ENCODE results near the gene TUFT1. TPM values are rescaled to one million over a fixed set of nuclear protein-coding genes. Genes with fewer than 3 reads are reported as not detected.
A peak's percentile ranks its signal among the peaks of the same experiment; 100 is the strongest.

TUFT1 gene
- total and polyA plus RNA-seq, 7 donors, result 8.0 to 18.0 (median 12.1) TPM

- no peak for DNase-seq
- no peak for TF ChIP-seq POLR2A (IDR thresholded peaks at IDR 0.05)
- TF ChIP-seq CTCF (IDR thresholded peaks at IDR 0.05), result no peak
- no peak for TF ChIP-seq EP300 (IDR thresholded peaks at IDR 0.05)
- no peak for TF ChIP-seq POLR2AphosphoS5 (IDR thresholded peaks at IDR 0.05)
- H3K36me3 ChIP-seq, result no peaks in the 10 kb centered on the region
- no peak overlapping the region for H3K27ac ChIP-seq
- intact Hi-C loops (cut with DNase I), result no loop called here
- no peaks in the 10 kb centered on the region for H3K27me3 ChIP-seq
- WGBS, 2 donors, result 77% methylated on average over 2 of the region's 2 CpGs
- H3K4me3 ChIP-seq, result no peak overlapping the region
- H3K9me3 ChIP-seq, result no peaks in the 10 kb centered on the region
- H3K4me1 ChIP-seq, result peaks cover 0 to 9% (median 5%) of the 10 kb centered on the region in 4 donors
These were observed 64.2 kb downstream of the TUFT1 start for GRCh38 chr1:151604291-151604690.

- DNase-seq, result no peak
- no peaks in the 10 kb centered on the region for H3K36me3 ChIP-seq
- H3K4me1 ChIP-seq, result peaks cover 0 to 16% (median 10%) of the 10 kb centered on the region in 4 donors
- no peak overlapping the region for H3K27ac ChIP-seq
- H3K9me3 ChIP-seq, result no peaks in the 10 kb centered on the region
- H3K27me3 ChIP-seq, result no peaks in the 10 kb centered on the region
- TF ChIP-seq POLR2AphosphoS5 (IDR thresholded peaks at IDR 0.05) (no peak), EP300 (IDR thresholded peaks at IDR 0.05) (no peak), CTCF (IDR thresholded peaks at IDR 0.05) (no peak), POLR2A (IDR thresholded peaks at IDR 0.05) (no peak)
- H3K4me3 ChIP-seq, result no peak overlapping the region
- intact Hi-C loops (cut with DNase I), result no loop called here
These were observed 66.3 kb downstream of the TUFT1 start for GRCh38 chr1:151606384-151606783.

- TF ChIP-seq EP300 (IDR thresholded peaks at IDR 0.05) (no peak), POLR2AphosphoS5 (IDR thresholded peaks at IDR 0.05) (no peak), CTCF (IDR thresholded peaks at IDR 0.05) (no peak), POLR2A (IDR thresholded peaks at IDR 0.05) (no peak)
- no peak for DNase-seq
- intact Hi-C loops (cut with DNase I), result no loop called here
- 68 to 87% methylated on average over 3 of the region's 3 CpGs for WGBS, 2 donors
- H3K4me1 ChIP-seq, result peaks cover 0 to 20% (median 12%) of the 10 kb centered on the region in 4 donors
- no peak overlapping the region for H3K4me3 ChIP-seq
- H3K27me3 ChIP-seq, result no peaks in the 10 kb centered on the region
- H3K27ac ChIP-seq, result no peak overlapping the region
- no peaks in the 10 kb centered on the region for H3K9me3 ChIP-seq
- no peaks in the 10 kb centered on the region for H3K36me3 ChIP-seq
These were observed 66.7 kb downstream of the TUFT1 start for GRCh38 chr1:151606857-151607256.

- no peak for DNase-seq
- TF ChIP-seq CTCF (IDR thresholded peaks at IDR 0.05) (no peak), POLR2AphosphoS5 (IDR thresholded peaks at IDR 0.05) (no peak), POLR2A (IDR thresholded peaks at IDR 0.05) (no peak), EP300 (IDR thresholded peaks at IDR 0.05) (no peak)
- peaks cover 0 to 36% (median 29%) of the 10 kb centered on the region in 4 donors for H3K4me1 ChIP-seq
- 92% methylated on average over 3 of the region's 3 CpGs for WGBS, 2 donors
- no peaks in the 10 kb centered on the region for H3K27me3 ChIP-seq
- H3K9me3 ChIP-seq, result no peaks in the 10 kb centered on the region
- H3K4me3 ChIP-seq, result no peak overlapping the region
- H3K27ac ChIP-seq, result no peak overlapping the region
- no peaks in the 10 kb centered on the region for H3K36me3 ChIP-seq
- intact Hi-C loops (cut with DNase I), result loop anchor here (5.0 kb wide), 1 partner anchor 117 kb away; no protein-coding TSS in a partner anchor
These were observed 70.0 kb downstream of the TUFT1 start for GRCh38 chr1:151610142-151610541.

GRCh38 chr1:151611288-151611790 is 71.2 kb downstream of the TUFT1 start:
- intact Hi-C loops (cut with DNase I), result loop anchor here (5.0 kb wide), 1 partner anchor 116 kb away; no protein-coding TSS in a partner anchor
- TF ChIP-seq EP300 (IDR thresholded peaks at IDR 0.05) (peak; percentile 7 to 63 (median 46)), POLR2A (IDR thresholded peaks at IDR 0.05) (no peak), POLR2AphosphoS5 (IDR thresholded peaks at IDR 0.05) (peak; percentile 45 to 82 (median 72)), CTCF (IDR thresholded peaks at IDR 0.05) (no peak)
- WGBS, 2 donors, result 12 to 16% methylated on average over 6 of the region's 6 CpGs
- Histone ChIP-seq H3K4me3 (peak overlapping the region in 2 of 4 donors; percentile 94 to 100), H3K27ac (peak overlapping the region; percentile 97 to 99 (median 98)), H3K9me3 (no peaks in the 10 kb centered on the region), H3K4me1 (peaks cover 0 to 46% (median 40%) of the 10 kb centered on the region in 4 donors), H3K27me3 (no peaks in the 10 kb centered on the region), H3K36me3 (no peaks in the 10 kb centered on the region)
- peak; percentile 80 for DNase-seq
